Measurements from ENCODE around the gene FHIT.

GRCh38 chr3:61186030-61186429 is 65.2 kb downstream of the FHIT start:
- no peak for TF ChIP-seq CTCF (IDR thresholded peaks at IDR 0.05)
- TF ChIP-seq EP300 (IDR thresholded peaks at IDR 0.05): no peak
- TF ChIP-seq POLR2A (IDR thresholded peaks at IDR 0.05): no peak
